SK-N-SH (cell line): Measurements from ENCODE around the gene CTU1. TPM values are rescaled to one million over a fixed set of nuclear protein-coding genes. Genes with fewer than 3 reads are reported as not detected.

Experiments
- CTCF ChIA-PET: fragments of 300-600, 350-600 bp; formaldehyde crosslinking; extraction: SDS; loops from one replicate; lab custom pipeline; 2021; lab: Yijun Ruan, JAX
- POLR2A ChIA-PET: fragments of 350-600 bp; sonication (Branson Sonifier 250); formaldehyde crosslinking; extraction: SDS; loops from one replicate; lab custom pipeline; 2020; ENCODE audit warnings: antibody characterized with exemption, inconsistent platforms; lab: Yijun Ruan, JAX
- DNase-seq: peaks from one replicate; pipeline ENCODE4 v3.0.0; 2012
- H2AFZ ChIP-seq: fragments of 200-600 bp; sonication (generic); 2 replicates; pipeline ENCODE4 v1.8.1; 2016; ENCODE audit warnings: antibody characterized with exemption, mild to moderate bottlenecking, low read depth
- H3F3A ChIP-seq: fragments of 200-600 bp; sonication (generic); replicated peaks from 2 replicates; pipeline ENCODE3; 2016; ENCODE audit warnings: antibody characterized with exemption, mild to moderate bottlenecking; ENCODE audit not compliant: insufficient read depth
- H3K27ac ChIP-seq, 2 experiments: fragments of 200-500 bp in 1 of 2; fragments of 200-600 bp in 1 of 2; sonication (Bioruptor generic) in 1 of 2; sonication (generic), shearing (Covaris generic) in 1 of 2; 2 replicates each; pipeline versions ENCODE4 v1.5.1 to v1.6.1; 2014 to 2016; ENCODE audit warnings: low read depth in 2 of 2, inconsistent platforms in 1 of 2, low read length in 1 of 2, mild to moderate bottlenecking in 1 of 2, mixed read lengths in 1 of 2
- H3K27me3 ChIP-seq: fragments of 200-600 bp; sonication (generic), shearing (Covaris generic); 2 replicates; pipeline ENCODE4 v1.6.1; 2016; ENCODE audit warnings: mixed run types; ENCODE audit not compliant: insufficient read depth
- H3K36me3 ChIP-seq, 2 experiments: fragments of 200-500 bp in 1 of 2; fragments of 200-600 bp in 1 of 2; sonication (Bioruptor generic) in 1 of 2; sonication (generic) in 1 of 2; replicated peaks in 1 of 2; 2 replicates each; pipeline versions ENCODE3 to v1.5.1; 2014 to 2016; ENCODE audit warnings: low read length in 1 of 2, mild to moderate bottlenecking in 1 of 2; ENCODE audit not compliant: insufficient read depth in 2 of 2, control insufficient read depth in 1 of 2
- H3K4me1 ChIP-seq, 2 experiments: fragments of 200-500 bp in 1 of 2; fragments of 200-600 bp in 1 of 2; sonication (Bioruptor generic) in 1 of 2; sonication (generic), shearing (Covaris generic) in 1 of 2; 2 replicates each; pipeline versions ENCODE4 v1.5.1 to v1.6.1; 2014 to 2016; ENCODE audit warnings: low read depth in 1 of 2, low read length in 1 of 2, mixed run types in 1 of 2; ENCODE audit not compliant: insufficient read depth in 2 of 2, control insufficient read depth in 1 of 2
- H3K4me2 ChIP-seq: fragments of 200-600 bp; sonication (generic), shearing (Covaris generic); 2 replicates; pipeline ENCODE4 v1.6.1; 2017; ENCODE audit warnings: mixed run types
- H3K4me3 ChIP-seq, 2 experiments: fragments of 200-500 bp in 1 of 2; fragments of 200-600 bp in 1 of 2; sonication (Bioruptor generic) in 1 of 2; sonication (generic), shearing (Covaris generic) in 1 of 2; 2 replicates each; pipeline versions ENCODE4 v1.5.1 to v1.8.1; 2014 to 2016; ENCODE audit warnings: low read depth in 2 of 2, inconsistent platforms in 1 of 2, low read length in 1 of 2, mild to moderate bottlenecking in 1 of 2, mixed read lengths in 1 of 2, moderate library complexity in 1 of 2
- H3K79me2 ChIP-seq: fragments of 200-600 bp; sonication (generic); 2 replicates; pipeline ENCODE4 v1.8.1; 2017; ENCODE audit warnings: mild to moderate bottlenecking; ENCODE audit not compliant: insufficient read depth
- H3K9ac ChIP-seq: fragments of 200-600 bp; sonication (generic); 2 replicates; pipeline ENCODE4 v1.6.1; 2017; ENCODE audit warnings: mixed run types
- H3K9me2 ChIP-seq: fragments of 200-600 bp; sonication (generic); 2 replicates; pipeline ENCODE4 v1.6.1; 2017; ENCODE audit warnings: mixed run types
- H3K9me3 ChIP-seq: fragments of 200-600 bp; sonication (generic); 2 replicates; pipeline ENCODE4 v1.6.1; 2017; ENCODE audit warnings: mixed run types, mild to moderate bottlenecking, moderate library complexity
- H4K20me1 ChIP-seq: fragments of 200-600 bp; sonication (generic); 2 replicates; pipeline ENCODE4 v1.6.1; 2017; ENCODE audit warnings: mild to moderate bottlenecking, mixed run types; ENCODE audit not compliant: insufficient read depth
- CHD2 ChIP-seq: fragments of 150-350 bp; IDR thresholded peaks from 2 replicates; pipeline ENCODE4 v1.6.1; 2018; ENCODE audit warnings: low read length; ENCODE audit not compliant: partially characterized antibody
- ELF1 ChIP-seq: IDR thresholded peaks from 2 replicates; pipeline ENCODE4 v1.4.0; 2012
- EP300 ChIP-seq, 2 experiments: IDR thresholded peaks; 2 replicates each; pipeline versions ENCODE4 v1.4.0 to v1.6.1; 2012; ENCODE audit warnings: borderline replicate concordance in 1 of 2, low read depth in 1 of 2, low read length in 1 of 2
- FOSL2 ChIP-seq: IDR thresholded peaks from 2 replicates; pipeline ENCODE4 v1.4.0; 2012; ENCODE audit warnings: low read depth, mild to moderate bottlenecking, moderate library complexity, borderline replicate concordance
- FOXJ3 ChIP-seq: sonication (generic); formaldehyde crosslinking; IDR thresholded peaks from 2 replicates; pipeline ENCODE4 v1.5.1; 2020; ENCODE audit warnings: mild to moderate bottlenecking, missing genetic modification reagents
- FOXM1 ChIP-seq: IDR thresholded peaks from 2 replicates; pipeline ENCODE4 v1.4.0; 2012; ENCODE audit warnings: low read depth, mild to moderate bottlenecking
- GABPA ChIP-seq: IDR thresholded peaks from 2 replicates; pipeline ENCODE4 v1.4.0; 2012; ENCODE audit warnings: low read depth, mild to moderate bottlenecking
- JUND ChIP-seq: IDR thresholded peaks from 2 replicates; pipeline ENCODE4 v1.4.0; 2012
- MXI1 ChIP-seq: IDR thresholded peaks from 2 replicates; pipeline ENCODE4 v1.6.1; 2012; ENCODE audit warnings: mild to moderate bottlenecking, low read depth, low read length, improper control_type of control experiment
- NFIC ChIP-seq: IDR thresholded peaks from 2 replicates; pipeline ENCODE4 v1.4.0; 2012; ENCODE audit warnings: borderline replicate concordance
- RAD21 ChIP-seq: IDR thresholded peaks from 2 replicates; pipeline ENCODE4 v1.6.1; 2012; ENCODE audit warnings: mild to moderate bottlenecking, low read length
- RCOR1 ChIP-seq: fragments of 150-350 bp; IDR thresholded peaks from 2 replicates; pipeline ENCODE4 v1.6.1; 2017; ENCODE audit warnings: antibody characterized with exemption, low read length
- SMC3 ChIP-seq: IDR thresholded peaks from 2 replicates; pipeline ENCODE4 v1.6.1; 2012; ENCODE audit warnings: low read depth, low read length, improper control_type of control experiment
- TAF1 ChIP-seq: IDR thresholded peaks from 2 replicates; pipeline ENCODE4 v1.6.1; 2012; ENCODE audit warnings: low read depth, mild to moderate bottlenecking, low read length, moderate library complexity, borderline replicate concordance
- TEAD4 ChIP-seq: IDR thresholded peaks from 2 replicates; pipeline ENCODE4 v1.4.0; 2012; ENCODE audit warnings: mild to moderate bottlenecking, borderline replicate concordance; ENCODE audit not compliant: insufficient read depth
- YY1 ChIP-seq: IDR thresholded peaks from 2 replicates; pipeline ENCODE4 v1.4.0; 2012; ENCODE audit warnings: low read depth, mild to moderate bottlenecking
- WGBS: methylation state at CpG from one replicate; pipeline ENCODE4 v1.1.6; 2017; ENCODE audit warnings: low lambda C conversion rate; 5-methylcytosine and 5-hydroxymethylcytosine counted together
- polyA plus RNA-seq, 3 experiments: library from polyadenylated mRNA; depleted of rRNA; stranded (reverse); fragments of >200 nt; gene quantifications; 2 replicates each; pipeline ENCODE4 v1.2.3, GENCODE V29; 2012
- TF ChIP-seq, protein P1 (sequence below): IDR thresholded peaks from 2 replicates; pipeline ENCODE4 v1.4.0; 2012; ENCODE audit warnings: low read depth
- TF ChIP-seq, protein P2 (sequence below): IDR thresholded peaks from 2 replicates; pipeline ENCODE4; 2012
- TF ChIP-seq, protein P3 (sequence below): fragments of 150-350 bp; IDR thresholded peaks from 2 replicates; pipeline ENCODE4 v1.6.1; 2017; ENCODE audit warnings: antibody characterized with exemption, low read length, low read depth, borderline replicate concordance
- TF ChIP-seq, protein P4 (sequence below): fragments of 200-600 bp; sonication (generic); IDR thresholded peaks from 2 replicates; pipeline ENCODE4 v1.6.1; 2017; ENCODE audit warnings: antibody characterized with exemption, mild to moderate bottlenecking, moderate library complexity

Gene CTU1
- polyA plus RNA-seq, 1 of the 3 experiments (the other 2 are of a cell fraction): 8.8 TPM

DNA sequence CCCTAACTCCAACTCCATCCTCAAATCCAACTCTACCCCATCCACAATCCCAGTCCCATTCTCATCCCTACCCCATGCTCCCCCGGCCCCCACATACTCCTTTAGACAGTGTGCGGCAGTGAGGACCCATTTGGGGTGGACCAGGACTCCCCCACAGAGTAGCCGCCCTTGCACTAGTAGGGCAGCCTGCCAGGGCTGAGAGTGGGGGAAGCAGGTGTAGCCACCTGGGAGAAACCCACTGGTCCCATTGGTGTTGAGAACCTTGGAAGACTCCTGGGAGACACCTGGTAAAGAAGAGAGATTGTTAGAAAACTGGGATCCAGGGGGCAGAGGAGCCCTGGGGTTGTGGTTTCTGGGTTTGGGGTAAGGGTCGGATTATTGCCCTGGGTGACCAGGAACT lies 47.9 kb downstream of the CTU1 start:
- Histone ChIP-seq H3K4me3 (no peak overlapping the region), H3F3A (no peaks in the 10 kb centered on the region), H4K20me1 (no peaks in the 10 kb centered on the region), H3K9ac (no peak overlapping the region), H3K27ac (no peak overlapping the region), H3K27me3 (peaks cover 34% of the 10 kb centered on the region; the same call in 1 of the 2 replicates), H3K9me3 (no peaks in the 10 kb centered on the region), H3K79me2 (no peaks in the 10 kb centered on the region), H3K36me3 (no peaks in the 10 kb centered on the region), H3K4me1 (no peaks in the 10 kb centered on the region), H3K9me2 (no peaks in the 10 kb centered on the region), H2AFZ (no peak overlapping the region), H3K4me2 (no peak overlapping the region)
- ChIA-PET POLR2A (no interaction called here), CTCF (no interaction called here)
- TF ChIP-seq, protein P1, sequence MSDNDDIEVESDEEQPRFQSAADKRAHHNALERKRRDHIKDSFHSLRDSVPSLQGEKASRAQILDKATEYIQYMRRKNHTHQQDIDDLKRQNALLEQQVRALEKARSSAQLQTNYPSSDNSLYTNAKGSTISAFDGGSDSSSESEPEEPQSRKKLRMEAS: no peak
- TF ChIP-seq FOXJ3 (CRISPR knock-in tag) (no peak), TAF1 (no peak), GABPA (no peak), CHD2 (no peak), FOSL2 (no peak), JUND (no peak), RCOR1 (no peak), FOXM1 (no peak), RAD21 (no peak), EP300 (IDR thresholded peaks at IDR 0.05; ENCODE audit: borderline replicate concordance in 1 of 2, low read depth in 1 of 2, low read length in 1 of 2) (no peak), MXI1 (no peak), ELF1 (no peak), YY1 (no peak)
- TF ChIP-seq, protein P2, sequence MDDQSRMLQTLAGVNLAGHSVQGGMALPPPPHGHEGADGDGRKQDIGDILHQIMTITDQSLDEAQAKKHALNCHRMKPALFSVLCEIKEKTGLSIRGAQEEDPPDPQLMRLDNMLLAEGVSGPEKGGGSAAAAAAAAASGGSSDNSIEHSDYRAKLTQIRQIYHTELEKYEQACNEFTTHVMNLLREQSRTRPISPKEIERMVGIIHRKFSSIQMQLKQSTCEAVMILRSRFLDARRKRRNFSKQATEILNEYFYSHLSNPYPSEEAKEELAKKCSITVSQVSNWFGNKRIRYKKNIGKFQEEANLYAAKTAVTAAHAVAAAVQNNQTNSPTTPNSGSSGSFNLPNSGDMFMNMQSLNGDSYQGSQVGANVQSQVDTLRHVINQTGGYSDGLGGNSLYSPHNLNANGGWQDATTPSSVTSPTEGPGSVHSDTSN: no peak
- TF ChIP-seq, protein P3, sequence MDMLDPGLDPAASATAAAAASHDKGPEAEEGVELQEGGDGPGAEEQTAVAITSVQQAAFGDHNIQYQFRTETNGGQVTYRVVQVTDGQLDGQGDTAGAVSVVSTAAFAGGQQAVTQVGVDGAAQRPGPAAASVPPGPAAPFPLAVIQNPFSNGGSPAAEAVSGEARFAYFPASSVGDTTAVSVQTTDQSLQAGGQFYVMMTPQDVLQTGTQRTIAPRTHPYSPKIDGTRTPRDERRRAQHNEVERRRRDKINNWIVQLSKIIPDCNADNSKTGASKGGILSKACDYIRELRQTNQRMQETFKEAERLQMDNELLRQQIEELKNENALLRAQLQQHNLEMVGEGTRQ: no peak
- TF ChIP-seq, protein P4, sequence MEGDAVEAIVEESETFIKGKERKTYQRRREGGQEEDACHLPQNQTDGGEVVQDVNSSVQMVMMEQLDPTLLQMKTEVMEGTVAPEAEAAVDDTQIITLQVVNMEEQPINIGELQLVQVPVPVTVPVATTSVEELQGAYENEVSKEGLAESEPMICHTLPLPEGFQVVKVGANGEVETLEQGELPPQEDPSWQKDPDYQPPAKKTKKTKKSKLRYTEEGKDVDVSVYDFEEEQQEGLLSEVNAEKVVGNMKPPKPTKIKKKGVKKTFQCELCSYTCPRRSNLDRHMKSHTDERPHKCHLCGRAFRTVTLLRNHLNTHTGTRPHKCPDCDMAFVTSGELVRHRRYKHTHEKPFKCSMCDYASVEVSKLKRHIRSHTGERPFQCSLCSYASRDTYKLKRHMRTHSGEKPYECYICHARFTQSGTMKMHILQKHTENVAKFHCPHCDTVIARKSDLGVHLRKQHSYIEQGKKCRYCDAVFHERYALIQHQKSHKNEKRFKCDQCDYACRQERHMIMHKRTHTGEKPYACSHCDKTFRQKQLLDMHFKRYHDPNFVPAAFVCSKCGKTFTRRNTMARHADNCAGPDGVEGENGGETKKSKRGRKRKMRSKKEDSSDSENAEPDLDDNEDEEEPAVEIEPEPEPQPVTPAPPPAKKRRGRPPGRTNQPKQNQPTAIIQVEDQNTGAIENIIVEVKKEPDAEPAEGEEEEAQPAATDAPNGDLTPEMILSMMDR: no peak
- WGBS: 8% methylated on average over 4 of the region's 4 CpGs
- no peak for DNase-seq

DNA sequence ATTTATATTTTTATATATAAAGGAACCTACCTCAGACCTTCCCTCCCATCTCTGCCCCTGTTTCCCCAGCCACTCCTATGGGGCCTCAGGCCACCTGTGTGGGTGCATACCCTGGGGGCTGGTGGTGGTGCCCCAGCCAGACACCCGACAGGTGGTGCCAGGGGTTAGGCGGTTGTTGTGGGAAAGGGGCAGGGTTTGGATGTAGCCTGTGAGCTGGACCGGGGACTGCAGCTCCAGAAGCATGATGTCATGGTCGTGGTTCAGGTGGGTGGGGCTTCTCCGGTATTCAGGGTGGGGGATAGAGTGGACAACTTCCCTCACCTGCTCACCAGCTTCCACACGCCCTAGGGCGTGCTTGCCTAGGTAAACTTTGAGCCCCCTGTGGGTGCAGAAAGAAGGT lies 48.5 kb downstream of the CTU1 start:
- H2AFZ ChIP-seq: no peak overlapping the region
- TF ChIP-seq TEAD4 (no peak), SMC3 (no peak), NFIC (no peak)
- H3K9ac ChIP-seq: no peak overlapping the region
- 0% methylated on average over 4 of the region's 7 CpGs for WGBS
- H3K4me1 ChIP-seq: no peaks in the 10 kb centered on the region
- no peaks in the 10 kb centered on the region for H3K79me2 ChIP-seq
- ChIA-PET POLR2A (no interaction called here), CTCF (no interaction called here)
- H3K4me2 ChIP-seq: no peak overlapping the region
- H3K9me2 ChIP-seq: no peaks in the 10 kb centered on the region
- H3K27me3 ChIP-seq: peaks cover 38% of the 10 kb centered on the region; the same call in 1 of the 2 replicates
- no peak for DNase-seq
- no peaks in the 10 kb centered on the region for H3K36me3 ChIP-seq
- H3F3A ChIP-seq: no peaks in the 10 kb centered on the region
- no peaks in the 10 kb centered on the region for H3K9me3 ChIP-seq
- H3K27ac ChIP-seq: no peak overlapping the region
- H4K20me1 ChIP-seq: no peaks in the 10 kb centered on the region
- H3K4me3 ChIP-seq: no peak overlapping the region
